ENCODE data around the gene C16orf96. TPM values are rescaled to one million over a fixed set of nuclear protein-coding genes. Genes with fewer than 3 reads are reported as not detected.
A peak's percentile ranks its signal among the peaks of the same experiment; 100 is the strongest.

Gene C16orf96
- total RNA-seq, 4 donors from 2014 or later: 0.40 TPM; not detected in 3

- H3K36me3 ChIP-seq: peaks cover 0 to 50% of the 10 kb centered on the region in 2 donors
- TF ChIP-seq POLR2AphosphoS5 (IDR thresholded peaks at IDR 0.05) (no peak), CTCF (IDR thresholded peaks at IDR 0.05) (no peak), EP300 (IDR thresholded peaks at IDR 0.05) (no peak), POLR2A (IDR thresholded peaks at IDR 0.05) (no peak)
- WGBS, 2 donors (ENCODE audit: low coverage in 1 of 2): no CpG with 5 or more reads among the region's 7 CpGs
- H3K27me3 ChIP-seq: no peaks in the 10 kb centered on the region
- H3K9me3 ChIP-seq: no peaks in the 10 kb centered on the region
- no peak for ATAC-seq
- H3K4me3 ChIP-seq: no peak overlapping the region
- H3K4me1 ChIP-seq: peaks cover 0 to 59% (median 28%) of the 10 kb centered on the region in 3 donors
- peak overlapping the region in 3 of 4 donors; percentile 56 to 69 (median 67) for H3K27ac ChIP-seq
These were observed 42.3 kb upstream of the C16orf96 start for GRCh38 chr16:4513881-4514280.

- no peaks in the 10 kb centered on the region for H3K9me3 ChIP-seq
- H3K27ac ChIP-seq: peak overlapping the region in 3 of 4 donors; percentile 56 to 69 (median 67)
- no peak overlapping the region for H3K4me3 ChIP-seq
- WGBS, 2 donors (ENCODE audit: low coverage in 1 of 2): no CpG with 5 or more reads among the region's 7 CpGs
- no peaks in the 10 kb centered on the region for H3K27me3 ChIP-seq
- H3K4me1 ChIP-seq: peaks cover 0 to 59% (median 28%) of the 10 kb centered on the region in 3 donors
- no peak for ATAC-seq
- TF ChIP-seq POLR2AphosphoS5 (IDR thresholded peaks at IDR 0.05) (no peak), CTCF (IDR thresholded peaks at IDR 0.05) (no peak), EP300 (IDR thresholded peaks at IDR 0.05) (no peak), POLR2A (IDR thresholded peaks at IDR 0.05) (no peak)
- peaks cover 0 to 43% of the 10 kb centered on the region in 2 donors for H3K36me3 ChIP-seq
These were observed 41.5 kb upstream of the C16orf96 start for GRCh38 chr16:4514606-4515005.

GRCh38 chr16:4515611-4516233 lies 40.4 kb upstream of the C16orf96 start:
- peak; percentile 22 for ATAC-seq
- TF ChIP-seq POLR2A (IDR thresholded peaks at IDR 0.05): no peak
- no peak for TF ChIP-seq POLR2AphosphoS5 (IDR thresholded peaks at IDR 0.05)
- no peak for TF ChIP-seq CTCF (IDR thresholded peaks at IDR 0.05)
- TF ChIP-seq EP300 (IDR thresholded peaks at IDR 0.05): no peak
- Histone ChIP-seq H3K4me3 (no peak overlapping the region), H3K9me3 (no peaks in the 10 kb centered on the region), H3K36me3 (peaks cover 0 to 32% of the 10 kb centered on the region in 2 donors), H3K27ac (peak overlapping the region in 3 of 4 donors; percentile 38 to 67 (median 56)), H3K27me3 (no peaks in the 10 kb centered on the region), H3K4me1 (peaks cover 0 to 59% (median 28%) of the 10 kb centered on the region in 3 donors)
- 25 to 28% methylated on average over 5 of the region's 5 CpGs for WGBS, 2 donors (ENCODE audit: low coverage in 1 of 2)

- Histone ChIP-seq H3K9me3 (no peaks in the 10 kb centered on the region), H3K27ac (no peak overlapping the region), H3K36me3 (peaks cover 0 to 21% of the 10 kb centered on the region in 2 donors), H3K4me1 (peaks cover 0 to 60% (median 27%) of the 10 kb centered on the region in 3 donors), H3K27me3 (no peaks in the 10 kb centered on the region), H3K4me3 (no peak overlapping the region)
- 72 to 85% methylated on average over 5 to 7 of the region's 12 CpGs for WGBS, 2 donors (ENCODE audit: low coverage in 1 of 2)
- no peak for ATAC-seq
- TF ChIP-seq POLR2A (IDR thresholded peaks at IDR 0.05) (no peak), CTCF (IDR thresholded peaks at IDR 0.05) (peak in 2 of 4 experiments; percentile 43 to 56)
These were observed 38.1 kb upstream of the C16orf96 start for GRCh38 chr16:4517812-4518680.

Data from gastroesophageal sphincter (tissue), 4 donors.